Fibroblast of mammary gland (primary cell): ENCODE data around the gene MMP17.
A peak's percentile ranks its signal among the peaks of the same experiment; 100 is the strongest.

Experiments used
- DNase-seq: peaks from one replicate; pipeline ENCODE4 v3.0.0-alpha.2; 2010; ENCODE audit warnings: low read depth
- H3K4me3 ChIP-seq: 2 replicates; pipeline ENCODE4 v1.5.1; 2011; ENCODE audit warnings: low read depth, mild to moderate bottlenecking, low read length, moderate library complexity; ENCODE audit not compliant: control insufficient read depth
- TF ChIP-seq, protein P1 (sequence below): conservative IDR thresholded peaks from 2 replicates; pipeline ENCODE4 v1.5.1; 2011; ENCODE audit warnings: low read depth, low read length, inconsistent platforms; ENCODE audit not compliant: control insufficient read depth, insufficient read depth

MMP17 gene

DNA sequence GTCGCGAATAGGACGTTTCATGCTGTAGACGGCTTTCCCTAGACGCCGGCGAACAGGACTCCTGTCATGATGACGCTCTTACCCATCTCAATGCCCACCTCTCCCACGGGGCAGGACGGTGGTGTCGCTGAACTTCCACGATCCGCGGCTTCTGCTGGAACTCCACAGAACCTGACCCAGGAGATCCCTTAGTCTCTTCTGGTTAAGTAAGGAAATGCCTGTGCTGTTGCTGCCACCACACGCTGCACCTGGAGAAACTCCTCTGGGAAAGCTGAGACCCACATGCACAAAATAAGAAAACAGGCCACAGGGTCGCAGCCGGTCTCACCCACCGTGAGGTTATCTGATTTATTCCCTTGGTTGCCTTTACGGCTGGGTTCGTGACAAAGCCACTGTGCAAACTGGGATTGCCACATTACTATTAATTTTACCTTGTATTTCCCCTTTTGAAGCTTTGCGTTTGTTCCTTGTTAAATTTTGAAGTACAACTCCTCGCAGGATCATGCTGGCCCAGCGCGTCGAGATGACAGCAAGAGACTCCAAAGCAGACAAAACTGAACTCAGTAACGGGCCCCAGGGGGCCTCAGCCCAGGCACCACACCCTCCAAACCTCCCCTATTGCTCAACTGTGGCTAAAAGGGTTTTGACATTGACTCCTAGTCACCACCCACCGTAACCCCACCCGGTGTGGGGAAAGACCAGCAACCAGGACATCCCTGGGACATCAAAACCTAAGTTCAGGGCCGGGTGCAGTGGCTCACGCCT is 9.2 kb upstream of the MMP17 start:
- TF ChIP-seq, protein P1, sequence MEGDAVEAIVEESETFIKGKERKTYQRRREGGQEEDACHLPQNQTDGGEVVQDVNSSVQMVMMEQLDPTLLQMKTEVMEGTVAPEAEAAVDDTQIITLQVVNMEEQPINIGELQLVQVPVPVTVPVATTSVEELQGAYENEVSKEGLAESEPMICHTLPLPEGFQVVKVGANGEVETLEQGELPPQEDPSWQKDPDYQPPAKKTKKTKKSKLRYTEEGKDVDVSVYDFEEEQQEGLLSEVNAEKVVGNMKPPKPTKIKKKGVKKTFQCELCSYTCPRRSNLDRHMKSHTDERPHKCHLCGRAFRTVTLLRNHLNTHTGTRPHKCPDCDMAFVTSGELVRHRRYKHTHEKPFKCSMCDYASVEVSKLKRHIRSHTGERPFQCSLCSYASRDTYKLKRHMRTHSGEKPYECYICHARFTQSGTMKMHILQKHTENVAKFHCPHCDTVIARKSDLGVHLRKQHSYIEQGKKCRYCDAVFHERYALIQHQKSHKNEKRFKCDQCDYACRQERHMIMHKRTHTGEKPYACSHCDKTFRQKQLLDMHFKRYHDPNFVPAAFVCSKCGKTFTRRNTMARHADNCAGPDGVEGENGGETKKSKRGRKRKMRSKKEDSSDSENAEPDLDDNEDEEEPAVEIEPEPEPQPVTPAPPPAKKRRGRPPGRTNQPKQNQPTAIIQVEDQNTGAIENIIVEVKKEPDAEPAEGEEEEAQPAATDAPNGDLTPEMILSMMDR: no peak
- H3K4me3 ChIP-seq: no peak overlapping the region
- DNase-seq: no peak

DNA sequence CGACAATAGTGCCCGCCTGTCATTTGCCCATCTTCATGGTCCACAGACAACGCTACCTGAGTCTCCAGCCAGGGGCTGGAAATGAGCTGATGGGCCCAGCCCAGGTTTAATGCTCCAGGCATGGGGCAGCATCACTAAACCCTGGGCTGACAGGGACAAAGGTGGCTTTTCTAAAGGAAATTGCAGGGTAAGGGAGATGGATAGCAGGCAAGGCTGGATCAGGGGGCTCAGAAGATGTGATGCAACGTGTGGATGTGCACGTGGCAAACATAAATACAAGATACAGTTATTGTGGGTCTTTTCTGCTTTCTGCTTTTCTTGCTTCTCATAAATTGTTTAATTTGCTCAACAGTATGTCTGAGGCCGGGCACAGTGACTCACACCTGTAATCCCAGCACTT is 3.7 kb upstream of the MMP17 start:
- H3K4me3 ChIP-seq: no peak overlapping the region
- TF ChIP-seq, protein P1: no peak
- DNase-seq: no peak

DNA sequence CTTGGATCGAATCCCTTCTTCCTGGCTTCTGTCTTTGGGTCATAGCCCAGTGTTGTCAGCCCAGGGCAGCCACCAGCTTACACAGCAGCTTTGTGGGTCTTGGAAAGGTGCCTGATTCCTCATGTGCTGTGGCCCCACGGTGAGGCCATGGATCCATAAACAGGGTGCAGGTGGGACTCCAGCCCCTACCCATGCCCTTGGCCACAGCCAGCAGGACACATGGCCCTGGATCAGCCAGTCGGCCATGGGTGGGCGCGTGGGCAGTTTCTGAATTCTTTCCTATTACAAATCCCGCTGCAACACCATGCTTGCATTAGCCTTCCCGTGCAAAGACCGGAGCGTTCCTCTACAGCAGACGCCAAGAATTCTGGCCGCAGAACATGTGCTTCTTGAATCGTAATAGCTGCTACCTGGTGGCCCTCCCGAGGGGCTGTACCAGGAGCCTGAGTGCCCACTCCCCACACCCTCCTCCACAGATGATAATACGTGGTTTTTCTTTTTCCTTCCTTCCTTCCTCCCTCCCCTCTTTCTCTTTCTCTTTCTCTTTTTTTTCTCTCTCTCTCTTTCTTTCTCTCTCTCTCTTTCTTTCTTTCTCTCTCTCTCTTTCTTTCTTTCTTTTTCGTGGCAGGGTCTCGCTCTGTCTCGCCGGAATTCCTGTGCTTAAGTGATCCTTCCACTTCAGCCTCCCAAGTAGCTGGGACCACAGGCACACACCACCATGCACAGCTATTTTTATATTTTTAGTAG is 2.9 kb upstream of the MMP17 start:
- peak; percentile 43 for DNase-seq
- peak overlapping the region; percentile 9 for H3K4me3 ChIP-seq
- TF ChIP-seq, protein P1: no peak

DNA sequence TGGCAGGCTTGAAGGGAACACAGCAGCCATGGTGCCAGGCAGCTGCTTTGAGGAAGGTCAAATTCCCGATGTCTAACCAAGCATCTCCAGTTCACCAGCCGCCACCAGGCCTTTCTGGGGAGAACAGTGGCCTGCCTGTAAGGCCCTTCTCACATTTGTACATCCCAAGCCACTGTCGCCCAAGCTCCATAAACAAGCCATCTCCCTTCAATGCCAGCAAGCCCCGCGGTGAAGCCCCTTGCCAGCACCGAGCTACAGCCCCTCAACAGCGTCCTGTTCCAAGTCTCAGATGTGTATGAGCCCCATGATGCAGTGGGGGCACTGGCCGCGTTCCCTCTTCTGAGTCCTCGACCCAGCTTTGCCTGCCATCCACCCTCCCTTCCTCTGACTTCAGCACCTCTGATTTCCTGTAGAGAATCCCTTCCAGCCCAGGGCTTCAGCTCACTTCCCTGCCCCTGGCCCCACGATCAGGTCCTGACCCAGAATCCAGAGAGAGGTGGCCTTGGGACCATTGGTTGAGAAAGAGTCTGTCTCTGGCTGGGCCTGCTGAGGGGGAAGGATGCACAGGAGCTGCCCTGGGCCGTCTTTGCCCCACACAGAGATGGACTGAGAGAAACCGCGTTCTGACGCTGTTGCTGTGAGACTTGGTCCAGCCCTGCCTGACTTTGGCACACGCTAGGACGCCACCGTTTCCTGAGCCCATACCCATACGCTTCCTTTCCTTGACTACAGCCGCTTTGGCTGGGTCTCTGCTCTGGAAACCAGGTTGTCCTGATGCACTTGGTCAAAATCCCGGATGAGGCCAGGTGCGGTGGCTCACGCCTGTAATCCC is 1.9 kb upstream of the MMP17 start:
- no peak overlapping the region for H3K4me3 ChIP-seq
- TF ChIP-seq, protein P1: no peak

DNA sequence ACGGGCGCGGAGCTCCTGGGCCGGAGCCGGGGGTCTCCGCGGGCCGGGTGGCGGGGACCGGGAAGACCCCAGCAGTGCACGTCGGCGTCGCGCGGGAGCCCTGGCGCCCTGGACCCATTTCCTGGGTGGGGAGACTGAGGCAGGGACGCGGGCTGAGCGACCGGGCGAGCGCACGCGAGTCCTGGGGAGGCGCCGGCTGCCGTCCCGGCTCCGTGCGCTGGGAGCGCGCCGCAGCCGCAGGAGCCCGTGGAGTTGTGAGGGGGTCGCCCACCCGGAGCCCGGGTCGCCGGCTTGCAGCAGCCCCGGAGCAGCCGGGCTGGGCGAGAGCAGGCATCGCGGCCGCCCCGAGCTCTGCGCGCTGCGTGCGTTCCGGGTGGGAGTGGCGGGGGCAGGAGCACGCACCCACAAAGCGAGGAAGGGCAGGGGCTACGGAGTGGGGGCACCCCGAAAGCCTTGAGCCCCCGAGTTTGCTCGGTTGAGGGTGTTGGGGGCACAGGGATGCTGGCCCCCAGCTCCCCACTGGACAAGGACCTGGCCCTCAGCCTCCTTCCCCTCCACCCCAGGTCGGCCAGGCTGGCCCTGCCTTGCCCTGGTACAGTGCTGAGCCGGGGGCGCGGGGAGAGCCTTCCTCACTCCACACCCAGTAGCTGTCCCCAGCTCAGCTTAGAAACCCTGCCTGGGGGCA is 620 bp downstream of the MMP17 start:
- no peak for DNase-seq
- TF ChIP-seq, protein P1: no peak
- peak overlapping the region; percentile 55 for H3K4me3 ChIP-seq

More for the DNA sequence above, 1.9 kb upstream of the MMP17 start:
- DNase-seq: no peak

DNA sequence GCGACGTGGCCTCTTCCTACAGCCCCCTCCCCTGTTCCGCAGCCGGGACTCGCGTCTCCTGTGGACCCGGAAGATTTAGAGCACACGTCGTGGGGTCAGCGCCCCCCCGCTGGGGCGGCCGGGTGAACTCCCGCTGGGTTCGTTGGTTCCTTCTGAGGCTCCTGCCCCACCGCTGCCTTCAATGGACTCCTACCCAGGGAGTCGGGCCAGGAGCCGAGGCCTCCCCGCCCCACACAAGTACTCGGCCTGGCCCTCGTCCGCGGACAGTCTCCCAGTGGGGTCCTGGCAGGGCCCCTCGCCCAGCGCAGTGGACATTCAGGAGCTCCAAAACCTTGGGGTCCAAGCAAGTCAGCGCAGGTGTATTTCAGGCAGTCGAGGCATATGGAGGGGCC is 1.2 kb downstream of the MMP17 start:
- no peak for DNase-seq
- peak overlapping the region; percentile 55 for H3K4me3 ChIP-seq
- TF ChIP-seq, protein P1: no peak
